ENCODE measurements around the gene BLM.
"Not testable (repeated sequence)": the region's sequence is repeated elsewhere in the genome, so short reads cannot be mapped to it uniquely, and the experiment has no call there.

The BLM gene

GRCh38 chr15:90825115-90825899 lies 108.2 kb downstream of the BLM start:
- DNase-seq, result not testable (repeated sequence)

DNA sequence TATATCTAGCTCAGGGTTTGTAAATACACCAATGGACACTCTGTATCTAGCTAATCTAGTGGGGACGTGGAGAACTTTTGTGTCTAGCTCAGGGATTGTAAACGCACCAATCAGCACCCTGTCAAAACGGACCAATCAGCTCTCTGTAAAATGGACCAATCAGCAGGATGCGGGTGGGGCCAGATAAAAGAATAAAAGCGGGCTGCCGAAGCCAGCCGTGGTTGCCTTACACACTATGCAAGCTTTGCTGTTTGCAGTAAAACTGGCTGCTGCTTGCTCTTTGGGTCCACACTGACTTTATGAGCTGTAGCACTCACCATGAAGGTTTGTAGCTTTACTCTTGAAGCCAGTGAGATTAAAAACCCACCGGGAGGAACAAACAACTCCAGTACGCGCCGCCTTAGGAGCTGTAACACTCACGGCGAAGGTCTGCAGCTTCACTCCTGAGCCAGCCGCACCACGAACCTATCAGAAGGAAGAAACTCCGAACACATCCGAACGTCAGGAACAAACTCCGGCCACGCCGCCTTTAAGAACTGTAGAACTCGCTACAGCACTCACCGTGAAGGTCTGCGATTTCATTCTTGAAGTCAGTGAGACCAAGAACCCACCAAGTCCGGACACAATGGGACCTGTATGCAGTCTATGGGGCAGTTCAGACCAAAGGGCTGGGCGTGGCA lies 109.2 kb downstream of the BLM start:
- not testable (repeated sequence) for DNase-seq

GRCh38 chr15:90826886-90827435 lies 109.8 kb downstream of the BLM start:
- no peak for DNase-seq

GRCh38 chr15:90828111-90828510 lies 111.0 kb downstream of the BLM start:
- DNase-seq, result no peak

GRCh38 chr15:90829126-90829525 lies 112.0 kb downstream of the BLM start:
- DNase-seq, result no peak

DNA sequence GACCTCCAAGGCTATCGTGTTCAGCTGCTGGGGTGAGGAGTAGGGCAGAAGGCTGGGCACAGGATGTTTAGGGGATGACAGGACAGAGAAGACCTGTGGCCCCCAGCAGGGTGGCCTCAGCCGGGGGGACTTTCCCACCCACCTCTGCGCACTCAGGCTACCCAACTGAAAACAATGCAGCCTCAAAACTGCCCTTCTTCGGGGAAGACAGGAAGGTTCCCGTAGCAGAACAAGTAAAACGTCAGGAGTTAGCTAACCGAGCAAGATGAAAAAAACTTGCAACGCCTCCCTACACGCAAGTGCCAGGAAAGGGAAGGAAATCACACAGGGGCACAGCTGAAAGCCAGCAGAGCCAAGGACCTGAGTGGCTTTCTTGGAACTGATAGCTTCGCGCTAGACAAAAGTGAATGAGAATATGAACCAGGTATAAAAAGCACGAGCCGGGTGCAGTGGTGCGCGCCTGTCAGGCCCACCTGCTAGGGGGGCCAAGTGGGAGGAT lies 112.8 kb downstream of the BLM start:
- no peak for DNase-seq

DNA sequence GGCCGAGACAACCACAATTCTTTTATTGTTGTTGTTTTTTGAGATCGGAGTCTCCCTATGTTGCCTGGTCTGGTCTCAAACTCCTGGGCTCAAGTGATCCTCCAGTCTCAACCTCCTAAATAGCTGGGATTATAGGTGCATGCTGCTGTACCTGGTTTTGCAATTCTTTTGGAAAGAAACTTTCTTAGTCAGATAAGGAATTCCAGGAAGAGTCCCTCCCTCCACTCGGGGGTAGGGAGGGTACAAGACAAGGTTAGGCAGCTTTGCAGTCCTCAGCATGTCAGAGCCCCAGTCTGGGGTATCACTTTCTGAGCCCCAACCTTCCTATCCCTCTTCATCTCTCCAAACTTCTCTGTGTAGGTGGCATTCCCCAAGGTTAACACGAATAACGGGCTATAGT lies 117.5 kb downstream of the BLM start:
- no peak for DNase-seq

DNA sequence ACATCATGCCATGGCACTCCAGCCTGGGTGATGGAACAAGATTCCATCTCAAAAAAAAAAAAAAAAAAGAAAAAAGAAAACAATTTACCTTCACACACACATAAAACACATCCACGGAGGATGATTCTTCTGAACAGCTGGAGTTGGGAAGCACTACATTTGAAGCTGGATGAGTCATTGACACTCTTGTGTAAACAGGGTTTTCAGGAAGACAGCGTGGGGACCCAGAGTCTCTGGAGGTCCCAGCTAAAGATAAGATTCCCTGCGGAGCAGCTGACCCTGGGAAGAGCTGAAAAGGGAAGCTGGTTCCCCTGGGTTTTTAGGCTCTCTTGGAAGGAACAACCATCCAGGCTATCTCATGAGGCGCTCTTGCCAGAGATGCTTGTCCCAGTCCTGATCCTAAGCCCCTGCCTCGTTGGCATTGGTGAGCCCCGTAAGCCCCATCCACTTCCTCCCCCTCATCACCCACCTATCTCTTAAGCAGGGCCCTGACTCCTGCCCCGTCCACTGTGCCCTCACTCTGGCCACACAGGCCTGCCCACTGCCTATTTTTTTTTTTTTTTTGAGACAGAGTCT lies 119.2 kb downstream of the BLM start:
- DNase-seq, result peak; percentile 32

DNA sequence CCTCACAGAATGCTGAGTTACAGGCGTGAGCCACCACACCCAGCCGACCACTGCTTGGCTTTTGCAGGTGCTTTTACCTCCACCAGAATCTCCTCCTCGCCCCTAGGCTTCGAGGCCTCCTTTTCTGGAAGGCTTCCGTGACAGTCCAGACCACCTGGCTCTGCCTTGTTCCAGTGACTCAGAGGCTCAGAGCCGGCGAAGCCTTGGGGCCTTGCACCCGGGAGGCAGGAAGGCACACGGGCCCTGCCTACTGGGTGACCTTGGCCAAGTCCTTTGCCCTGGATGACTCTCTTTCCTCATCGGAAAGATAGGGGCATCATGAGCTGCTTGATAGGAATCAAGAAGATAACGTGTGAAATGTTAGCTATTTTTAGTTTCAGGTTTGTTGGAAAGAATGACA lies 119.9 kb downstream of the BLM start:
- no peak for DNase-seq

DNA sequence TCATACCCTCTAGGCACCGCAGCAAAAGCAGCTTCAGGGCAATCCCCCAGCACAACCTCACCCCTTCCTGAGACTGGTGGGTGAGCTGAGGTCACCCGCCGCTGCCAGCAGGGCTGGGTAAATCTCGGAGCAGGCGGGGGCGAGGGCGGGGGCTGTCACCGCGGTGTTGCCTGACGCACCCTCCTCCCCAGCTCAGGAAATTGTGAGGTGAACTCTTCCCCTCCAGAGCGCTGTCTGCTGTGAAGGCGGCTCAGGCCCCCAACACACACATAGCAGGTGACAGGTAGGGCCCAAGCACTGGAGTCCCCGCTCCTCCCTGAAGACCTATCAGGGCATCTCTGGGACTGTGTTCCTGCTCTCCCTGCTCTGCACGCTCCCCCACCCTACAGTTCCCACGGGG lies 121.0 kb downstream of the BLM start:
- no peak for DNase-seq

DNA sequence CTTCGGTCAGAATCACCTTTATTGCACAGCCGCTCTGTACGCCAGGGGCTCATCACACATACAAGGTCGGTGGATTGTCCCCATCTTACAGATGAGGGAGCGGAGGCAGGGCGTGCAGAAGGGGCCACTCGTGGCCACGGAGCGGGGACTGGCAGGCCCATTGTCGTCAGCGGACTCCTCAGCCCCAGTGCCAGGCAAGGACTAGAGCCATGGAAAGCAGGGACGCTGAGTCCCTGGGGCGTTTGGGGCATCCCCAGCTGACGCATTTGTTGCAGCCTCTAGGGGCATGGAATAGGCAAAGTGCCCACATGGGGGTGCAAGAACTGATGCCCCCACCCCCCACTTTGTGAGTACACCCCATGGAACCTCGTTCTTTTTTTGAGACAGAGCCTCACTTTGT lies 121.4 kb downstream of the BLM start:
- DNase-seq, result no peak

GRCh38 chr15:90839187-90840071 lies 122.3 kb downstream of the BLM start:
- DNase-seq, result no peak

GRCh38 chr15:90840157-90840855 lies 123.2 kb downstream of the BLM start:
- DNase-seq, result no peak

- no peak for DNase-seq
Observed at GRCh38 chr15:90840954-90841353, 123.8 kb downstream of the BLM start.

DNA sequence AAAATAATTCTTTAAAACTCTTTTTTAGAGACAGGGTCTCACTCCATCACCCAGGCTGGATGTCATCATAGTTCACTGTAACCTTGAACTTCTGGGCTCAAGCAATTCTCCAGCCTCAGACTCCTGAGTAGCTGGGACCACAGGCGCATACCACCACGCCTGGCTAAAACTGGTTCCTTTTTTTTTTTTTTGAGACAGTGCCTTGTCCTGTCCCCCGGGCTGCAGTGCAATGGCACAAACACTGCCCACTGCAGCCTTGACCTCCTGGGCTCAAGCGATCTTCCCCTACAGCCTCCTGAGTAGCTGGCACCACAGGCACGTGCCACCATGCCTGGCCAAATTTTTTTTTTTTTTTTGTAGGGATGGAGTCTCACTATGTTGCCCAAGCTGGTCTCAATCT lies 127.5 kb downstream of the BLM start:
- no peak for DNase-seq

DNA sequence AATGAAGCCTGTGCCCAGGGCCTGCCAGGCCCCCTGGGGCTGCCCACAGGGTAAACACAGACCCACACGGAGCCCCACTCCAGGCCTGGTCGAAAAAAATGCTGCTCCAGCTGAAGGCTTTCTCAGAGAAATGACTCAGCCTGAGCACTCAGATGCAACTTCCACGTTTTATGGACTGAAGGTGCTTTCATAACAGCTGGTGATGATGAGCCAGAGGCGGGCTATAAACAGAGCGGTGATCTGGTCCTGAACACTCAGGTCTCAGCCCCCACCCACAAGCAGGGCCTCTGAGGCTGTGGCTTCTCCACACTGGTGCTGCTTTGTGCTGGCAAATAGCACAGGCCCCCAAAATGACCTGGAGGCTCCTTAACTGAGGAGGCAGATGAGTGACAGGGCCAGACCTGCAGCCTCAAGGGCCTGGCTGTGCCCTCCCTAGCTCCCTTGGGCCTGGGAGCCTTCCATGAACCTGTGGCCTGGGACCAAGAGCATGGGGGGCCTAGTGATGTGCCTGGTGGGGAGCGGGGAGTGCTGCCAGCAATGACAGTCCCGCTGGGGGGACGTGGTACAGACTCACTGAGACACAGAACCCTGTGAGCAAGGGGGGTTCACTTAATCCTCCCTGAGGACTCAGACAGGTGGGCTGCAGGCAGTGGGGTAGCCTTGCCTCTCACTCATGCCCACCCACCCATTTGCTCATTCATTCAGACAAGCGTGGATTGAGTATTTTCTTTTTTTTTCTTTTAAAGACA lies 128.2 kb downstream of the BLM start:
- peak; percentile 10 for DNase-seq

GRCh38 chr15:90849424-90849823 lies 132.3 kb downstream of the BLM start:
- DNase-seq, result not testable (repeated sequence)

GRCh38 chr15:90851114-90851513 lies 134.0 kb downstream of the BLM start:
- no peak for DNase-seq

- no peak for DNase-seq
Observed at GRCh38 chr15:90851940-90852339, 134.8 kb downstream of the BLM start.

DNA sequence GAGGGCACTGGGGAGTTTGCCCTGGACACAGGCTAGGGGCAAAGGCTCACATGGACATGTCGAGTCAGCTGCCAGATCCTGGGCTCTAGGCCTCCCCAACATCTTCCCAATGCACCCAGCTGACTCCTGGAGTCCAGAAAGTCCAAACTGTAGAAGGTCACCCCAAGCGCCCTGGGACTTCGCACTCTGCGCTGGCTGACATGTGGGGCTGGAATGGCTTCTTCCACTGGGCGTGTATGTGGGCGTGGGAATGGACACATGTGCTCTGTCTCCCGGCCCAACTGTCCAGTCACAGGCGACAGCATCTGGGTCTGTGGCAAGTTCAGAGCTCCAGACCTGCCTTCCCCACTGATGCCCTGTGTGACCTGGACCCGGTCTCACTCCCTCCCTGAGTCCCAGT lies 138.0 kb downstream of the BLM start:
- DNase-seq, result no peak

DNA sequence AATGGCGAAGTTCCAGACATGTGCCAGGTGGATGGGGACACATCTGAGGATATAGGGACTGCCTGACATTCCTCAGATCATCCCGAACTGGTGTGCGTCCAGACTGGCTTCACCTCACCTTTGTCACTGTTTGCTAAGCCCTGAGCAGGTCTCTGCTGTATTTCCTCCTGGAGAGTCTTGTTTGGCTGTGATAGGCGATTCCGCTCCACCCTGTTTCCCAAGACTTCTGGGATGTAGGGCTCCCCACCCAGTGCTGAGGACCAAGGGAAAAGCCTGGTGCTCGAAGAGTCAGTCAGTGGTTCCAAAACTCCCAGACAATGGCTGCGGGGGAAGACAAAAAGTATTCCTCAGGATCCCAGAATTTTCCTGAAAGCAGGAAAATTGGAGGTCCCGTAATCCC lies 140.2 kb downstream of the BLM start:
- DNase-seq, result no peak
